IMR-90 (cell line): ENCODE measurements around the gene FLCN. TPM values are rescaled to one million over a fixed set of nuclear protein-coding genes. Genes with fewer than 3 reads are reported as not detected.

ENCODE experiments used
- ATAC-seq: fragments of 200-7000 bp; cut with Tn5 transposase; 2 replicates; pipeline ENCODE4 v1.9.1; 2020; ENCODE audit warnings: low read depth, mild to moderate bottlenecking, moderate library complexity
- BruUV-seq: library from RNA; stranded (reverse); fragments of 400-500 nt; replicated peaks from 2 replicates; lab custom pipeline; 2021; lab: Mats Ljungman, UMichigan
- CTCF ChIA-PET: fragments of 300-600 bp; formaldehyde crosslinking; extraction: SDS; loops from one replicate; lab custom pipeline; 2021; ENCODE audit warnings: antibody characterized with exemption; lab: Yijun Ruan, JAX
- POLR2A ChIA-PET: fragments of 300-600 bp; sonication (Branson Sonifier 250); formaldehyde crosslinking; loops from one replicate; lab custom pipeline; 2022; ENCODE audit warnings: antibody characterized with exemption; ENCODE audit not compliant: unreplicated experiment; lab: Charles Lee
- DNase-seq: peaks from one replicate; pipeline ENCODE4 v3.0.0; 2013
- H2AFZ ChIP-seq: replicated peaks from 2 replicates; pipeline ENCODE3; 2013; ENCODE audit warnings: low read length, mild to moderate bottlenecking; ENCODE audit not compliant: poor library complexity
- H2AK5ac ChIP-seq: 2 replicates; pipeline ENCODE4 v1.6.1; 2013; ENCODE audit warnings: low read depth, low read length, inconsistent platforms
- H2AK9ac ChIP-seq: replicated peaks from 2 replicates; pipeline ENCODE3; 2013; ENCODE audit warnings: mild to moderate bottlenecking, low read depth, low read length, moderate library complexity; ENCODE audit not compliant: poor library complexity
- H2BK120ac ChIP-seq: 2 replicates; pipeline ENCODE4 v1.6.1; 2013; ENCODE audit warnings: low read depth, low read length, inconsistent platforms
- H2BK15ac ChIP-seq: 3 replicates; pipeline ENCODE4 v1.6.1; 2013; ENCODE audit warnings: low read depth, low read length, inconsistent platforms
- H2BK20ac ChIP-seq: 2 replicates; pipeline ENCODE4 v1.6.1; 2013; ENCODE audit warnings: low read depth, mild to moderate bottlenecking, inconsistent platforms, low read length, moderate library complexity
- H2BK5ac ChIP-seq: 2 replicates; pipeline ENCODE4 v1.6.1; 2013; ENCODE audit warnings: mild to moderate bottlenecking, low read depth, low read length, inconsistent platforms; ENCODE audit not compliant: poor library complexity, severe bottlenecking
- H3K14ac ChIP-seq: replicated peaks from 2 replicates; pipeline ENCODE4 v1.6.1; 2013; ENCODE audit warnings: low read depth, low read length, inconsistent platforms
- H3K18ac ChIP-seq: 2 replicates; pipeline ENCODE4 v1.6.1; 2013; ENCODE audit warnings: low read depth, low read length, control low read depth
- H3K23ac ChIP-seq: 2 replicates; pipeline ENCODE4 v1.6.1; 2013; ENCODE audit warnings: low read depth, low read length, inconsistent platforms
- H3K27ac ChIP-seq: 2 replicates; pipeline ENCODE4 v1.5.1; 2013; ENCODE audit warnings: mild to moderate bottlenecking, control low read depth, low read length; ENCODE audit not compliant: insufficient read depth
- H3K27me3 ChIP-seq: 2 replicates; pipeline ENCODE4 v1.6.1; 2013; ENCODE audit warnings: low read length; ENCODE audit not compliant: control insufficient read depth, insufficient read depth
- H3K36me3 ChIP-seq: 2 replicates; pipeline ENCODE4 v1.6.1; 2013; ENCODE audit warnings: low read length, mixed read lengths; ENCODE audit not compliant: control insufficient read depth, insufficient read depth
- H3K4ac ChIP-seq: 2 replicates; pipeline ENCODE4 v1.6.1; 2013; ENCODE audit warnings: low read depth, low read length, inconsistent platforms
- H3K4me1 ChIP-seq: 2 replicates; pipeline ENCODE4 v1.6.1; 2013; ENCODE audit warnings: low read length, mixed read lengths; ENCODE audit not compliant: control insufficient read depth, insufficient read depth
- H3K4me2 ChIP-seq: 2 replicates; pipeline ENCODE4 v1.6.1; 2013; ENCODE audit warnings: low read depth, mild to moderate bottlenecking, control low read depth, low read length, moderate library complexity
- H3K4me3 ChIP-seq: 2 replicates; pipeline ENCODE4 v1.5.1; 2013; ENCODE audit warnings: low read depth, mild to moderate bottlenecking, control low read depth, low read length, moderate library complexity; ENCODE audit not compliant: insufficient read depth
- H3K56ac ChIP-seq: 2 replicates; pipeline ENCODE4 v1.6.1; 2013; ENCODE audit warnings: low read length, inconsistent platforms; ENCODE audit not compliant: insufficient read depth; ENCODE audit errors: extremely low read depth
- H3K79me1 ChIP-seq, 2 experiments: 2 replicates each; pipeline ENCODE4 v1.6.1; 2013; ENCODE audit warnings: low read length in 2 of 2, inconsistent platforms in 1 of 2, low read depth in 1 of 2
- H3K9ac ChIP-seq: 2 replicates; pipeline ENCODE4 v1.6.1; 2013; ENCODE audit warnings: low read depth, low read length, control low read depth
- H3K9me1 ChIP-seq: 2 replicates; pipeline ENCODE4 v1.6.1; 2013; ENCODE audit warnings: low read length, inconsistent platforms; ENCODE audit not compliant: insufficient read depth
- H3K9me3 ChIP-seq: 2 replicates; pipeline ENCODE4 v1.6.1; 2013; ENCODE audit warnings: low read length; ENCODE audit not compliant: control insufficient read depth, insufficient read depth
- H4K20me1 ChIP-seq: 2 replicates; pipeline ENCODE4 v1.6.1; 2013; ENCODE audit warnings: low read length, inconsistent platforms; ENCODE audit not compliant: insufficient read depth
- H4K5ac ChIP-seq: 2 replicates; pipeline ENCODE4 v1.6.1; 2013; ENCODE audit warnings: mild to moderate bottlenecking, low read depth, low read length, control low read depth
- H4K8ac ChIP-seq, 2 experiments: 2 replicates each; pipeline ENCODE4 v1.6.1; 2013; ENCODE audit warnings: low read depth in 2 of 2, low read length in 2 of 2, control low read depth in 1 of 2, inconsistent platforms in 1 of 2
- H4K91ac ChIP-seq: 2 replicates; pipeline ENCODE4 v1.6.1; 2013; ENCODE audit warnings: low read depth, low read length, inconsistent platforms; ENCODE audit not compliant: insufficient read depth
- CEBPB ChIP-seq: IDR thresholded peaks from 2 replicates; pipeline ENCODE4 v1.6.1; 2012; ENCODE audit warnings: low read depth, low read length, improper control_type of control experiment
- CHD1 ChIP-seq: IDR thresholded peaks from 2 replicates; pipeline ENCODE4 v1.6.1; 2012; ENCODE audit warnings: low read depth, low read length, improper control_type of control experiment
- CTCF ChIP-seq: conservative IDR thresholded peaks from 2 replicates; pipeline ENCODE4 v1.5.1; 2012; ENCODE audit warnings: mild to moderate bottlenecking, low read depth, low read length, improper control_type of control experiment
- ELK1 ChIP-seq: fragments of 150-350 bp; IDR thresholded peaks from 2 replicates; pipeline ENCODE4 v1.6.1; 2016; ENCODE audit warnings: low read depth, mild to moderate bottlenecking, low read length, moderate library complexity, borderline replicate concordance
- FOS ChIP-seq: fragments of 150-350 bp; IDR thresholded peaks from 2 replicates; pipeline ENCODE4 v1.6.1; 2016; ENCODE audit warnings: low read depth, low read length
- MAZ ChIP-seq: IDR thresholded peaks from 2 replicates; pipeline ENCODE4 v1.6.1; 2012; ENCODE audit warnings: low read depth, mild to moderate bottlenecking, low read length, improper control_type of control experiment, moderate library complexity, borderline replicate concordance
- MXI1 ChIP-seq: IDR thresholded peaks from 2 replicates; pipeline ENCODE4 v1.6.1; 2012; ENCODE audit warnings: low read depth, mild to moderate bottlenecking, low read length, moderate library complexity, borderline replicate concordance
- RFX5 ChIP-seq: IDR thresholded peaks from 2 replicates; pipeline ENCODE4 v1.8.0; 2012; ENCODE audit warnings: low read depth, mild to moderate bottlenecking, low read length, moderate library complexity
- SMC3 ChIP-seq: fragments of 150-350 bp; IDR thresholded peaks from 2 replicates; pipeline ENCODE4 v1.6.1; 2016; ENCODE audit warnings: low read depth, mild to moderate bottlenecking, antibody characterized with exemption, low read length, moderate library complexity
- USF2 ChIP-seq: fragments of 150-350 bp; IDR thresholded peaks from 2 replicates; pipeline ENCODE4 v1.6.1; 2017; ENCODE audit warnings: mild to moderate bottlenecking, antibody characterized with exemption, low read length, low read depth
- WGBS, 2 experiments: methylation state at CpG; one replicate each; pipeline versions ENCODE4 v1.1.5 to v1.1.7; 2013; ENCODE audit warnings: missing lambda C conversion rate in 2 of 2; ENCODE audit not compliant: insufficient read length in 1 of 2; ENCODE audit errors: extremely low coverage in 2 of 2; 5-methylcytosine and 5-hydroxymethylcytosine counted together
- dilution Hi-C: fragments of 300-500 bp; cut with HindIII; formaldehyde crosslinking; loops from one replicate; pipeline ENCODE4 v1.14.3; 2018; ENCODE audit warnings: low sequenced_read_pairs; ENCODE audit not compliant: unreplicated experiment
- in situ Hi-C: fragments of 300-500 bp; cut with MboI; formaldehyde crosslinking; loops from 3 replicates; pipeline ENCODE4 v1.14.3; 2019; ENCODE audit warnings: low sequenced_read_pairs, inconsistent platforms, mixed read lengths
- intact Hi-C: fragments of 100-400 bp; cut with micrococcal nuclease; formaldehyde crosslinking; loops from 2 replicates; pipeline ENCODE4 v1.10.0; 2022
- polyA plus RNA-seq, 3 experiments: library from polyadenylated mRNA; depleted of rRNA; stranded (reverse); fragments of >200 nt; gene quantifications; 2 replicates each; pipeline ENCODE4 v1.2.3, GENCODE V29; 2012; ENCODE audit warnings: low replicate concordance in 1 of 3
- total RNA-seq: library from RNA; depleted of rRNA; stranded (reverse); fragments of >200 nt; gene quantifications from 2 replicates; pipeline ENCODE4 v1.2.3, GENCODE V29; 2012

The FLCN gene
- total and polyA plus RNA-seq, 2 of the 4 experiments (the other 2 are of a cell fraction), result 16.8 to 24.8 TPM

- H3K9me3 ChIP-seq, result no peaks in the 10 kb centered on the region
- CTCF ChIA-PET, result no interaction called here
- 99% methylated on average over 11 of the region's 16 CpGs; no CpG with 5 or more reads in 1 of the 2 experiments for WGBS, 2 experiments
These were observed 20.2 kb downstream of the FLCN start for GRCh38 chr17:17216776-17217175.

More at GRCh38 chr17:17216776-17217175, 20.2 kb downstream of the FLCN start:
- no peak overlapping the region for H4K91ac ChIP-seq
- H2BK20ac ChIP-seq, result no peak overlapping the region
- H4K8ac ChIP-seq, result no peak overlapping the region
- H3K4me1 ChIP-seq, result no peaks in the 10 kb centered on the region
- 0 out of 2 replicates have a peak, but pooled peaks cover 5% of the 10 kb centered on the region for H3K9me1 ChIP-seq
- no peak overlapping the region for H3K4ac ChIP-seq
- intact Hi-C loops, result no loop called here
- H3K27me3 ChIP-seq, result no peaks in the 10 kb centered on the region
- no peak overlapping the region for H2BK5ac ChIP-seq
- H3K4me3 ChIP-seq, result no peak overlapping the region
- in situ Hi-C loops, result no loop called here
- peaks cover 3 to 37% of the 10 kb centered on the region in 2 experiments; a peak in 3 of 4 replicates for H3K79me1 ChIP-seq
- H2AFZ ChIP-seq, result no peak overlapping the region
- H3K14ac ChIP-seq, result no peak overlapping the region
- no TSS peak for BruUV-seq
- TF ChIP-seq CTCF (no peak), RFX5 (no peak), FOS (no peak), MAZ (no peak), SMC3 (no peak), CEBPB (no peak), ELK1 (no peak), CHD1 (no peak), MXI1 (no peak), USF2 (no peak)
- dilution Hi-C loops, result no loop called here
- H2AK9ac ChIP-seq, result no peak overlapping the region
- peaks cover 18% of the 10 kb centered on the region for H4K20me1 ChIP-seq
- peaks cover 83% of the 10 kb centered on the region for H3K36me3 ChIP-seq
- no peak overlapping the region for H3K56ac ChIP-seq
- POLR2A ChIA-PET, result no interaction called here
- H4K5ac ChIP-seq, result no peak overlapping the region
- no peak overlapping the region for H2BK120ac ChIP-seq
- H3K18ac ChIP-seq, result no peak overlapping the region
- no peak overlapping the region for H3K4me2 ChIP-seq
- H3K9ac ChIP-seq, result no peak overlapping the region
- no peak overlapping the region for H2AK5ac ChIP-seq
- ATAC-seq (no peak), DNase-seq (no peak)
- H3K23ac ChIP-seq, result no peak overlapping the region
- H3K27ac ChIP-seq, result no peak overlapping the region
- no peak overlapping the region for H2BK15ac ChIP-seq
